ENCODE measurements around the gene GOLGA8H. TPM values are rescaled to one million over a fixed set of nuclear protein-coding genes. Genes with fewer than 3 reads are reported as not detected.
A peak's percentile ranks its signal among the peaks of the same experiment; 100 is the strongest.
"Not testable (repeated sequence)": the region's sequence is repeated elsewhere in the genome, so short reads cannot be mapped to it uniquely, and the experiment has no call there.

GOLGA8H gene
- total RNA-seq, 1 experiment from 2014 or later: 0.79 TPM

- intact Hi-C loops (cut with micrococcal nuclease); CTCF ChIA-PET; ATAC-seq: not testable (repeated sequence)
These were observed 23.1 kb upstream of the GOLGA8H start for GRCh38 chr15:30580716-30581115.

GRCh38 chr15:30598953-30599352 lies 4.9 kb upstream of the GOLGA8H start:
- H3K4me3 ChIP-seq (replicated peaks in 1 of 2; ENCODE audit: low read depth in 1 of 2, low read length in 2 of 2); H3K27me3 ChIP-seq (ENCODE audit: insufficient read depth, low read length); ATAC-seq; H3K9ac ChIP-seq (ENCODE audit: low read length); POLR2A ChIA-PET; CTCF ChIA-PET; H3K79me2 ChIP-seq (ENCODE audit: insufficient read depth, low read length); H2AFZ ChIP-seq (ENCODE audit: low read depth, low read length, poor library complexity, severe bottlenecking); H3K9me3 ChIP-seq (ENCODE audit: control insufficient read depth in 1 of 2, insufficient read depth in 1 of 2, low read depth in 1 of 2, low read length in 2 of 2); H3K27ac ChIP-seq (ENCODE audit: low read depth, low read length); DNase-seq (ENCODE audit: low read depth, low spot score); H3K4me2 ChIP-seq (ENCODE audit: low read length); H3K4me1 ChIP-seq (ENCODE audit: control insufficient read depth in 1 of 2, insufficient read depth in 2 of 2, low read length in 2 of 2); RAD21 ChIA-PET (ENCODE audit: low non-redundant PET in 1 of 2, low total read pairs in 2 of 2, uncharacterized antibody in 2 of 2, unreplicated experiment in 2 of 2); H4K20me1 ChIP-seq (ENCODE audit: insufficient read depth); H3K36me3 ChIP-seq (ENCODE audit: control insufficient read depth in 1 of 2, insufficient read depth in 2 of 2, low read length in 2 of 2); intact Hi-C loops (cut with micrococcal nuclease); BruUV-seq (replicated peaks); H3K9me2 ChIP-seq (ENCODE audit: insufficient read depth): not testable (repeated sequence)

More at GRCh38 chr15:30580716-30581115, 23.1 kb upstream of the GOLGA8H start:
- RAD21 ChIA-PET (ENCODE audit: low non-redundant PET in 1 of 2, low total read pairs in 2 of 2, uncharacterized antibody in 2 of 2, unreplicated experiment in 2 of 2); BruUV-seq (replicated peaks); H3K4me3 ChIP-seq (replicated peaks in 1 of 2; ENCODE audit: low read depth in 1 of 2, low read length in 2 of 2); H3K4me1 ChIP-seq (ENCODE audit: control insufficient read depth in 1 of 2, insufficient read depth in 2 of 2, low read length in 2 of 2); POLR2A ChIA-PET; H4K20me1 ChIP-seq (ENCODE audit: insufficient read depth); H3K9ac ChIP-seq (ENCODE audit: low read length); H3K4me2 ChIP-seq (ENCODE audit: low read length); DNase-seq (ENCODE audit: low read depth, low spot score); H3K27me3 ChIP-seq (ENCODE audit: insufficient read depth, low read length); H2AFZ ChIP-seq (ENCODE audit: low read depth, low read length, poor library complexity, severe bottlenecking); H3K79me2 ChIP-seq (ENCODE audit: insufficient read depth, low read length); H3K36me3 ChIP-seq (ENCODE audit: control insufficient read depth in 1 of 2, insufficient read depth in 2 of 2, low read length in 2 of 2); H3K27ac ChIP-seq (ENCODE audit: low read depth, low read length); H3K9me2 ChIP-seq (ENCODE audit: insufficient read depth); H3K9me3 ChIP-seq (ENCODE audit: control insufficient read depth in 1 of 2, insufficient read depth in 1 of 2, low read depth in 1 of 2, low read length in 2 of 2): not testable (repeated sequence)

GRCh38 chr15:30612271-30612670 lies 8.4 kb downstream of the GOLGA8H start:
- POLR2A ChIA-PET; H3K4me3 ChIP-seq (replicated peaks in 1 of 2; ENCODE audit: low read depth in 1 of 2, low read length in 2 of 2); H2AFZ ChIP-seq (ENCODE audit: low read depth, low read length, poor library complexity, severe bottlenecking); H3K27ac ChIP-seq (ENCODE audit: low read depth, low read length); H4K20me1 ChIP-seq (ENCODE audit: insufficient read depth); H3K4me1 ChIP-seq (ENCODE audit: control insufficient read depth in 1 of 2, insufficient read depth in 2 of 2, low read length in 2 of 2); CTCF ChIA-PET; H3K9me3 ChIP-seq (ENCODE audit: control insufficient read depth in 1 of 2, insufficient read depth in 1 of 2, low read depth in 1 of 2, low read length in 2 of 2); DNase-seq (ENCODE audit: low read depth, low spot score); H3K79me2 ChIP-seq (ENCODE audit: insufficient read depth, low read length); H3K9ac ChIP-seq (ENCODE audit: low read length); intact Hi-C loops (cut with micrococcal nuclease); RAD21 ChIA-PET (ENCODE audit: low non-redundant PET in 1 of 2, low total read pairs in 2 of 2, uncharacterized antibody in 2 of 2, unreplicated experiment in 2 of 2); H3K36me3 ChIP-seq (ENCODE audit: control insufficient read depth in 1 of 2, insufficient read depth in 2 of 2, low read length in 2 of 2); H3K4me2 ChIP-seq (ENCODE audit: low read length); H3K9me2 ChIP-seq (ENCODE audit: insufficient read depth); H3K27me3 ChIP-seq (ENCODE audit: insufficient read depth, low read length); BruUV-seq (replicated peaks); ATAC-seq: not testable (repeated sequence)

- RAD21 ChIA-PET (ENCODE audit: low non-redundant PET in 1 of 2, low total read pairs in 2 of 2, uncharacterized antibody in 2 of 2, unreplicated experiment in 2 of 2); H3K9me2 ChIP-seq (ENCODE audit: insufficient read depth); H3K9me3 ChIP-seq (ENCODE audit: control insufficient read depth in 1 of 2, insufficient read depth in 1 of 2, low read depth in 1 of 2, low read length in 2 of 2); H3K4me3 ChIP-seq (replicated peaks in 1 of 2; ENCODE audit: low read depth in 1 of 2, low read length in 2 of 2); BruUV-seq (replicated peaks); H3K27me3 ChIP-seq (ENCODE audit: insufficient read depth, low read length); POLR2A ChIA-PET; DNase-seq (ENCODE audit: low read depth, low spot score); CTCF ChIA-PET; H3K4me2 ChIP-seq (ENCODE audit: low read length); intact Hi-C loops (cut with micrococcal nuclease); H3K27ac ChIP-seq (ENCODE audit: low read depth, low read length); H3K9ac ChIP-seq (ENCODE audit: low read length); H3K79me2 ChIP-seq (ENCODE audit: insufficient read depth, low read length); H3K36me3 ChIP-seq (ENCODE audit: control insufficient read depth in 1 of 2, insufficient read depth in 2 of 2, low read length in 2 of 2); H3K4me1 ChIP-seq (ENCODE audit: control insufficient read depth in 1 of 2, insufficient read depth in 2 of 2, low read length in 2 of 2); H2AFZ ChIP-seq (ENCODE audit: low read depth, low read length, poor library complexity, severe bottlenecking); H4K20me1 ChIP-seq (ENCODE audit: insufficient read depth): not testable (repeated sequence)
- ATAC-seq: peak; percentile 25; the same call in 1 of the 2 replicates
These were observed 17.5 kb downstream of the GOLGA8H start for GRCh38 chr15:30621342-30621741.
